ENCODE data around the gene PDE6G. TPM values are rescaled to one million over a fixed set of nuclear protein-coding genes. Genes with fewer than 3 reads are reported as not detected.

The PDE6G gene
- total and polyA plus RNA-seq, 2 of the 13 experiments (the other 11 are each of a cell fraction or from before 2014, with no cell fraction given) = 1.4 to 6.7 TPM

DNA sequence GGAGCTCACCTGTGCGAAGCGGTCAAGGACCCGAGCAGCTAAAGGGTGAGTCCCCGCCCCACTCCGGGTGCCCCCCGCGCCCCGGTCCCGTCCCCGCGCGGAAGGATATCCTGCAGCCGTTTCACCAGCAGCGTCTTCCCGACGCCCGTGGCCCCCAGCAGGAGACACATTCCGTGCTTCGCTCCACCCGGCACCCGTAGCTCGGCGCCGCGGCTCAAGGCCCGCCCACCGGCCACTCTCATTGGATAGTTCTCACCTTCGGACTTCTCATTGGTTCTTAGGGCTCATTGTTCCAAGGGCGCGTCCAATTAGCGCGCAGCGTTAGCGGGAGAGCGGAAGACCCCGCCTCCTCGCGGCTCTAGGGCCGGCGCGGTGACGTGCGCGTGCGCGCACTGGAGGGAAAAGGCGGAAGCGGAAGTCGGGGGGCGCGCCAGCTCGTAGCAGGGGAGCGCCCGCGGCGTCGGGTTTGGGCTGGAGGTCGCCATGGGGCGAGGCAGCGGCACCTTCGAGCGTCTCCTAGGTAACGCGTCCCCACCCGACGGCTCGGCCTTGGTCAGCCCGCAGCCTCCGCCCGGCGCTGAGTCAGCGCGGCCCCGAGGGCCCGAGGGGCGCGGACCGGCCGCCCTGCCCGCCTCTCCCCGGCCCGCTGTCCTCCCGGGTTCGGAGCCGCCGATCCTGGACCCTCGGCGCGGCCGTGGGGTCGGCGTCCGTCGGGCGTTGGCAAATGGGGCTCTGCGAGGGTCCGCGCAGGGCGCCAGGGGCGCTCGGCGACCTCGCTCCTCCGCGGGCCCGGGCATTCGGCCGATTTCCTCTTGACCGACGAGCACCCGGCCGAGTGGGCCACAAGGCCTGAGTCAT is 27.5 kb upstream of the PDE6G start, which contains the start of the genes ARL16 and HGS (continued):
- TF ChIP-seq, protein P1, sequence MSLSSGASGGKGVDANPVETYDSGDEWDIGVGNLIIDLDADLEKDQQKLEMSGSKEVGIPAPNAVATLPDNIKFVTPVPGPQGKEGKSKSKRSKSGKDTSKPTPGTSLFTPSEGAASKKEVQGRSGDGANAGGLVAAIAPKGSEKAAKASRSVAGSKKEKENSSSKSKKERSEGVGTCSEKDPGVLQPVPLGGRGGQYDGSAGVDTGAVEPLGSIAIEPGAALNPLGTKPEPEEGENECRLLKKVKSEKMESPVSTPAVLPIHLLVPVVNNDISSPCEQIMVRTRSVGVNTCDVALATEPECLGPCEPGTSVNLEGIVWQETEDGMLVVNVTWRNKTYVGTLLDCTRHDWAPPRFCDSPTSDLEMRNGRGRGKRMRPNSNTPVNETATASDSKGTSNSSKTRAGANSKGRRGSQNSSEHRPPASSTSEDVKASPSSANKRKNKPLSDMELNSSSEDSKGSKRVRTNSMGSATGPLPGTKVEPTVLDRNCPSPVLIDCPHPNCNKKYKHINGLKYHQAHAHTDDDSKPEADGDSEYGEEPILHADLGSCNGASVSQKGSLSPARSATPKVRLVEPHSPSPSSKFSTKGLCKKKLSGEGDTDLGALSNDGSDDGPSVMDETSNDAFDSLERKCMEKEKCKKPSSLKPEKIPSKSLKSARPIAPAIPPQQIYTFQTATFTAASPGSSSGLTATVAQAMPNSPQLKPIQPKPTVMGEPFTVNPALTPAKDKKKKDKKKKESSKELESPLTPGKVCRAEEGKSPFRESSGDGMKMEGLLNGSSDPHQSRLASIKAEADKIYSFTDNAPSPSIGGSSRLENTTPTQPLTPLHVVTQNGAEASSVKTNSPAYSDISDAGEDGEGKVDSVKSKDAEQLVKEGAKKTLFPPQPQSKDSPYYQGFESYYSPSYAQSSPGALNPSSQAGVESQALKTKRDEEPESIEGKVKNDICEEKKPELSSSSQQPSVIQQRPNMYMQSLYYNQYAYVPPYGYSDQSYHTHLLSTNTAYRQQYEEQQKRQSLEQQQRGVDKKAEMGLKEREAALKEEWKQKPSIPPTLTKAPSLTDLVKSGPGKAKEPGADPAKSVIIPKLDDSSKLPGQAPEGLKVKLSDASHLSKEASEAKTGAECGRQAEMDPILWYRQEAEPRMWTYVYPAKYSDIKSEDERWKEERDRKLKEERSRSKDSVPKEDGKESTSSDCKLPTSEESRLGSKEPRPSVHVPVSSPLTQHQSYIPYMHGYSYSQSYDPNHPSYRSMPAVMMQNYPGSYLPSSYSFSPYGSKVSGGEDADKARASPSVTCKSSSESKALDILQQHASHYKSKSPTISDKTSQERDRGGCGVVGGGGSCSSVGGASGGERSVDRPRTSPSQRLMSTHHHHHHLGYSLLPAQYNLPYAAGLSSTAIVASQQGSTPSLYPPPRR (CRISPR knock-in tag; IDR thresholded peaks at IDR 0.05; ENCODE audit: borderline replicate concordance) = no peak
- TF ChIP-seq, protein P2, sequence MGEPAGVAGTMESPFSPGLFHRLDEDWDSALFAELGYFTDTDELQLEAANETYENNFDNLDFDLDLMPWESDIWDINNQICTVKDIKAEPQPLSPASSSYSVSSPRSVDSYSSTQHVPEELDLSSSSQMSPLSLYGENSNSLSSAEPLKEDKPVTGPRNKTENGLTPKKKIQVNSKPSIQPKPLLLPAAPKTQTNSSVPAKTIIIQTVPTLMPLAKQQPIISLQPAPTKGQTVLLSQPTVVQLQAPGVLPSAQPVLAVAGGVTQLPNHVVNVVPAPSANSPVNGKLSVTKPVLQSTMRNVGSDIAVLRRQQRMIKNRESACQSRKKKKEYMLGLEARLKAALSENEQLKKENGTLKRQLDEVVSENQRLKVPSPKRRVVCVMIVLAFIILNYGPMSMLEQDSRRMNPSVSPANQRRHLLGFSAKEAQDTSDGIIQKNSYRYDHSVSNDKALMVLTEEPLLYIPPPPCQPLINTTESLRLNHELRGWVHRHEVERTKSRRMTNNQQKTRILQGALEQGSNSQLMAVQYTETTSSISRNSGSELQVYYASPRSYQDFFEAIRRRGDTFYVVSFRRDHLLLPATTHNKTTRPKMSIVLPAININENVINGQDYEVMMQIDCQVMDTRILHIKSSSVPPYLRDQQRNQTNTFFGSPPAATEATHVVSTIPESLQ (CRISPR knock-in tag; conservative IDR thresholded peaks at IDR 0.05) = no peak
- TF ChIP-seq ARNT (IDR thresholded peaks at IDR 0.05) = no peak
- TF ChIP-seq MLLT10 (CRISPR knock-in tag; IDR thresholded peaks at IDR 0.05) = no peak
- TF ChIP-seq U2AF1 (optimal IDR thresholded peaks at IDR 0.05; ENCODE audit: low read depth, low read length) = no peak
- TF ChIP-seq TBX3 (IDR thresholded peaks at IDR 0.05; ENCODE audit: borderline replicate concordance) = peak; percentile 55; the same call in 1 of the 2 replicates
- peak; percentile 88 for TF ChIP-seq HIVEP1 (CRISPR knock-in tag; IDR thresholded peaks at IDR 0.05)
- TF ChIP-seq ZNF354B (CRISPR knock-in tag; IDR thresholded peaks at IDR 0.05) = no peak
- TF ChIP-seq ZNF841 (CRISPR knock-in tag; IDR thresholded peaks at IDR 0.05; ENCODE audit: borderline replicate concordance) = no peak
- peak; percentile 97 for TF ChIP-seq ZBTB14 (CRISPR knock-in tag; IDR thresholded peaks at IDR 0.05)
- TF ChIP-seq ZFX (CRISPR knock-in tag; IDR thresholded peaks at IDR 0.05; ENCODE audit: low read depth) = peak; percentile 79
- TF ChIP-seq, protein P3, sequence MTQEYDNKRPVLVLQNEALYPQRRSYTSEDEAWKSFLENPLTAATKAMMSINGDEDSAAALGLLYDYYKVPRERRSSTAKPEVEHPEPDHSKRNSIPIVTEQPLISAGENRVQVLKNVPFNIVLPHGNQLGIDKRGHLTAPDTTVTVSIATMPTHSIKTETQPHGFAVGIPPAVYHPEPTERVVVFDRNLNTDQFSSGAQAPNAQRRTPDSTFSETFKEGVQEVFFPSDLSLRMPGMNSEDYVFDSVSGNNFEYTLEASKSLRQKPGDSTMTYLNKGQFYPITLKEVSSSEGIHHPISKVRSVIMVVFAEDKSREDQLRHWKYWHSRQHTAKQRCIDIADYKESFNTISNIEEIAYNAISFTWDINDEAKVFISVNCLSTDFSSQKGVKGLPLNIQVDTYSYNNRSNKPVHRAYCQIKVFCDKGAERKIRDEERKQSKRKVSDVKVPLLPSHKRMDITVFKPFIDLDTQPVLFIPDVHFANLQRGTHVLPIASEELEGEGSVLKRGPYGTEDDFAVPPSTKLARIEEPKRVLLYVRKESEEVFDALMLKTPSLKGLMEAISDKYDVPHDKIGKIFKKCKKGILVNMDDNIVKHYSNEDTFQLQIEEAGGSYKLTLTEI (CRISPR knock-in tag; conservative IDR thresholded peaks at IDR 0.05) = no peak
- no peak for TF ChIP-seq STAG1 (CRISPR knock-in tag; IDR thresholded peaks at IDR 0.05)
- peak; percentile 51 for TF ChIP-seq ZNF263 (CRISPR knock-in tag; IDR thresholded peaks at IDR 0.05)
- no peak for TF ChIP-seq ZFAT (CRISPR knock-in tag; conservative IDR thresholded peaks at IDR 0.05)
- no peak; the same call in 1 of the 2 replicates for TF ChIP-seq ZNF280B (CRISPR knock-in tag; IDR thresholded peaks at IDR 0.05; ENCODE audit: borderline replicate concordance)
- no peak for TF ChIP-seq ZNF292 (CRISPR knock-in tag; IDR thresholded peaks at IDR 0.05; ENCODE audit: borderline replicate concordance, low read depth)
